Cardiac muscle cell (in vitro differentiated cells and primary cell): ENCODE data around the gene ADAMTS18. TPM values are rescaled to one million over a fixed set of nuclear protein-coding genes. Genes with fewer than 3 reads are reported as not detected.

Source experiments
- DNase-seq, 2 donors: peaks; one replicate each; pipeline versions ENCODE4 v3.0.0 to v3.0.0-alpha.2; 2010 to 2017; ENCODE audit warnings: low read depth in 1 of 2, low spot score in 1 of 2
- H3K27ac ChIP-seq: fragments of 200-600 bp; sonication (generic); 2 replicates; pipeline ENCODE4 v1.5.1; 2016
- H3K27me3 ChIP-seq: fragments of 200-600 bp; sonication (generic); 2 replicates; pipeline ENCODE4 v1.6.0; 2016; ENCODE audit warnings: control low read depth
- H3K36me3 ChIP-seq: fragments of 200-600 bp; sonication (generic); 2 replicates; pipeline ENCODE4 v1.5.1; 2016; ENCODE audit warnings: control low read depth
- H3K4me1 ChIP-seq: fragments of 200-600 bp; sonication (generic); 2 replicates; pipeline ENCODE4 v1.8.1; 2017; ENCODE audit warnings: low read depth, mild to moderate bottlenecking, mixed run types
- H3K4me3 ChIP-seq: fragments of 200-600 bp; sonication (generic); 2 replicates; pipeline ENCODE4 v1.5.1; 2016; ENCODE audit warnings: mild to moderate bottlenecking
- H3K9me3 ChIP-seq: fragments of 200-600 bp; sonication (generic); 2 replicates; pipeline ENCODE4 v1.5.1; 2017; ENCODE audit warnings: low read depth, mild to moderate bottlenecking, control low read depth
- polyA plus RNA-seq: library from polyadenylated mRNA; unstranded; fragments of >200 nt; fragmentation: Nextera tagmentation; extraction: Ambion mirVana; gene quantifications from 2 replicates; pipeline ENCODE4 v1.2.1, GENCODE V29; 2016
- total RNA-seq: library from RNA; depleted of rRNA; stranded (reverse); fragments of >200 nt; gene quantifications from 2 replicates; pipeline ENCODE4 v1.2.3, GENCODE V29; 2016
- TF ChIP-seq, protein P1 (sequence below): IDR thresholded peaks from 2 replicates; pipeline ENCODE4 v1.5.1; 2012; ENCODE audit warnings: low read depth, mild to moderate bottlenecking, low read length

ADAMTS18 gene
- total and polyA plus RNA-seq, 2 experiments from 2014 or later: 0.06 TPM; not detected in 1

DNA sequence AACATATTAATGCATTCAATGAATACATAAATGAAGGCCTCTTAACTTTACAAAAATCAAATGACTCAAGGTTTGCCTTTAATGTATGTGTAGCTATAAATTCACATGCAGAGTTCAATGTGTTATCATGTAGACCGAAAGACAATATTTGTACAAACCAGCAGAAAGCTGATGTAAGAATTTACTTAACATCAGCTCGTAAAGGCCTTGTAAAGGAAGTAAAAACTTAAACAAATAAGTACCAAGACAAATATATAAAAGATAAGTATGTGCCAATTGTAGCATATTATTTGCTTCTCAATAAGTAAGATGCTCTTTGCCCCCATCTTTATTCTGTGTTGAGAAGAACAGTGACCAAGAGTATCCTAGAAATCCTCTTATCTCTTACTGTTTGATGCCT is 130.0 kb downstream of the ADAMTS18 start:
- H3K4me1 ChIP-seq: peaks cover 6% of the 10 kb centered on the region
- H3K9me3 ChIP-seq: no peaks in the 10 kb centered on the region
- DNase-seq: no peak
- no peak overlapping the region for H3K27ac ChIP-seq
- no peaks in the 10 kb centered on the region for H3K36me3 ChIP-seq
- TF ChIP-seq, protein P1, sequence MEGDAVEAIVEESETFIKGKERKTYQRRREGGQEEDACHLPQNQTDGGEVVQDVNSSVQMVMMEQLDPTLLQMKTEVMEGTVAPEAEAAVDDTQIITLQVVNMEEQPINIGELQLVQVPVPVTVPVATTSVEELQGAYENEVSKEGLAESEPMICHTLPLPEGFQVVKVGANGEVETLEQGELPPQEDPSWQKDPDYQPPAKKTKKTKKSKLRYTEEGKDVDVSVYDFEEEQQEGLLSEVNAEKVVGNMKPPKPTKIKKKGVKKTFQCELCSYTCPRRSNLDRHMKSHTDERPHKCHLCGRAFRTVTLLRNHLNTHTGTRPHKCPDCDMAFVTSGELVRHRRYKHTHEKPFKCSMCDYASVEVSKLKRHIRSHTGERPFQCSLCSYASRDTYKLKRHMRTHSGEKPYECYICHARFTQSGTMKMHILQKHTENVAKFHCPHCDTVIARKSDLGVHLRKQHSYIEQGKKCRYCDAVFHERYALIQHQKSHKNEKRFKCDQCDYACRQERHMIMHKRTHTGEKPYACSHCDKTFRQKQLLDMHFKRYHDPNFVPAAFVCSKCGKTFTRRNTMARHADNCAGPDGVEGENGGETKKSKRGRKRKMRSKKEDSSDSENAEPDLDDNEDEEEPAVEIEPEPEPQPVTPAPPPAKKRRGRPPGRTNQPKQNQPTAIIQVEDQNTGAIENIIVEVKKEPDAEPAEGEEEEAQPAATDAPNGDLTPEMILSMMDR: no peak
- no peak overlapping the region for H3K4me3 ChIP-seq
- no peaks in the 10 kb centered on the region for H3K27me3 ChIP-seq

DNA sequence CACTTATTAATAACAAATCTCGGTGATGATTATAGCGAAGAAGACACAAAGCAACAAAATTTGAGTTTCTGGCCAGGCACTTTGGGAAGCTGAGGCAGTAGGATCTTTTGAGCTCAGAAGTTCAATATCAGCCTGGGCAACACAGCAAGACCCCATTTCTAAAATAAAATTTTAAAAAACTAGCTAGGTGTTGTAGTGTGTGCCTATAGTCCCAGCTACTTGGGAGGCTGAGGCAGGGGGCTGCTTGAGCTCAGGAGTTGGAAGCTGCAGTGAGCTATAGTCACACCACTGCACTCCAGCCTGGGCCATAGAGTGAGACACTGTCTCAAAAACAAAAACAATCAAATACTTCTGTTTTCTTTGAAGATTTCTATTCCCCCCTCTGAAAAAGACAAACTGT is 130.7 kb downstream of the ADAMTS18 start:
- H3K9me3 ChIP-seq: no peaks in the 10 kb centered on the region
- no peaks in the 10 kb centered on the region for H3K27me3 ChIP-seq
- H3K27ac ChIP-seq: no peak overlapping the region
- no peak for DNase-seq
- H3K4me3 ChIP-seq: no peak overlapping the region
- H3K4me1 ChIP-seq: peaks cover 6% of the 10 kb centered on the region
- H3K36me3 ChIP-seq: no peaks in the 10 kb centered on the region
- TF ChIP-seq, protein P1: no peak

DNA sequence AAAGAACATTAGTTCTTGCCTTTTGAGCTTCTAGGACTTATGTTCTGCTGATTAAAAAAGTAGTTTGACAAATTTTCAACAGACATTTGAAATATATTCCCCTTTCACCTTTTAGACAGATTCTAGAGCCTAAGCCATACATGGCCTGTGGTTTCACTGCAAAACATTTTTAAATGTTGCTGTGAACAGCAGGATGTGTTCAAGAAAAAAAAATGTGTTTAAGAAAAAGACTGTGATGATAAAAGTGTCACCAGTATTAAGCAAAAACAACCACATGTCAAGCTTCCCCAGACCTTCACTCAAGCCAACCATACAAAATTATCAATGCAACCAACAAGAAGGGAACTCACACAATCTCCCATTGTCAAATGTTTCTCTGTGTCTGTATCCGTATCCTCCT is 132.2 kb downstream of the ADAMTS18 start:
- Histone ChIP-seq H3K27me3 (no peaks in the 10 kb centered on the region), H3K27ac (no peak overlapping the region), H3K4me3 (no peak overlapping the region), H3K9me3 (no peaks in the 10 kb centered on the region), H3K4me1 (peaks cover under 1% of the 10 kb centered on the region), H3K36me3 (no peaks in the 10 kb centered on the region)
- DNase-seq: no peak
- TF ChIP-seq, protein P1: no peak

DNA sequence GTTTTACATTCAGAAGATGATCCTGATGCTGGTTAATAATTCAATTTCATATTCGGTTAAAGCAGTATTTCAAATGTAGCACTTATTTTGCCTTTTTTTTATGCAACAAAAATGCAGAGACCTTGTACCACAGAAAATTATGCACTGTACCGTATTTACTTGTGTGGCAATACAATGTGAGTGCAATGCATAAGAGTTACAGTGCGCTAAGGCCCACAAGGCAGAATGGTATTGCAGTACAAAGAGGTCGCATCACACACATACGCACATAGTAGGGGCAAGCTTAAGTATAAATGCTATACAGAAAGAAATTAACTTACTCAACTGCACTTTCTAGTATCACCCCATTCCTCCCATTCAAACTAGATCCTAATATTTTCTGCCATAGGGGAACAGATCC is 132.6 kb downstream of the ADAMTS18 start:
- H3K36me3 ChIP-seq: no peaks in the 10 kb centered on the region
- no peaks in the 10 kb centered on the region for H3K9me3 ChIP-seq
- no peak overlapping the region for H3K4me3 ChIP-seq
- DNase-seq: no peak
- no peak overlapping the region for H3K27ac ChIP-seq
- TF ChIP-seq, protein P1: no peak
- H3K27me3 ChIP-seq: no peaks in the 10 kb centered on the region
- H3K4me1 ChIP-seq: no peaks in the 10 kb centered on the region

DNA sequence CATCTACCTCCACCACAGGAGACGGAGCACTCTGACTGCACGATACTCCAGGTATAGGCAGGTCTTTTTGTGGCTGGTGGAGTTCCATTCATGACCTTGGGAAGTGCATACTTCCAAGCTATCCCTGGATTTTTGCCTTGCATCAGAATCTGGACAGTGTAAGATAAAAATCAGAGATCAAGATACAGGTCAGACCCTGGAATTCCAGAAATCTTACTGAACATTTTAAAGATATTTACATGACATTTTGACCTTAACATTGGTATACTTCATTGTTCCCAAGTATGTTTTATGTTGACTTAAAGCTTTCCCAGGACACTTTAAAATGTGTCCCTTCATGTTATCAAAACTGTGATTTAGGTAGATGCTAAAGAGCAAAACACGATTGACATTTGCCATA is 134.6 kb downstream of the ADAMTS18 start:
- DNase-seq: no peak
- TF ChIP-seq, protein P1: no peak
- no peaks in the 10 kb centered on the region for H3K27me3 ChIP-seq
- no peak overlapping the region for H3K27ac ChIP-seq
- H3K36me3 ChIP-seq: no peaks in the 10 kb centered on the region
- no peaks in the 10 kb centered on the region for H3K9me3 ChIP-seq
- H3K4me1 ChIP-seq: no peaks in the 10 kb centered on the region
- no peak overlapping the region for H3K4me3 ChIP-seq

DNA sequence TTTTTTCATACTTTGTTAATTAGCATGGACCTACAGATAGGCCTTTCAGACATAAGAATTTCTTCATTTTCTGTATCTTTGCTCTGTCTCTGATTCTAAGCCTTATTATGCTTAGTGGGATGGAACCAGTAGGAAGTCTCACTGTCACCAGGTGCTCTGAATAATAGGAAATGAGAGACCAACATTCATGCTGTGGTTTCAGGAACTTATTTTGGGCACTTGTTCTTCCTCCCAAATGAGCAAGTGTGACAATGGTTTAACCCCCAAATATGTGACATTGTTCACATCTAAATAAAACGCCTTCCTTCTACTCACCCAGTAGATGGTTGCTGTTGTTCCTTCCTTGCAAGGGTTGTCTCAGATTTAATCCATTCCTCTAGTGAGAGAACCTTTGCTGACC is 135.4 kb downstream of the ADAMTS18 start:
- H3K27ac ChIP-seq: no peak overlapping the region
- H3K9me3 ChIP-seq: no peaks in the 10 kb centered on the region
- H3K4me1 ChIP-seq: no peaks in the 10 kb centered on the region
- no peaks in the 10 kb centered on the region for H3K36me3 ChIP-seq
- DNase-seq: no peak
- TF ChIP-seq, protein P1: no peak
- H3K27me3 ChIP-seq: no peaks in the 10 kb centered on the region
- H3K4me3 ChIP-seq: no peak overlapping the region
